ENCODE results near the gene CBX5. TPM values are rescaled to one million over a fixed set of nuclear protein-coding genes. Genes with fewer than 3 reads are reported as not detected.

Gene CBX5
- polyA plus RNA-seq, 4 donors: 2.7 to 40.1 (median 8.3) TPM

DNA sequence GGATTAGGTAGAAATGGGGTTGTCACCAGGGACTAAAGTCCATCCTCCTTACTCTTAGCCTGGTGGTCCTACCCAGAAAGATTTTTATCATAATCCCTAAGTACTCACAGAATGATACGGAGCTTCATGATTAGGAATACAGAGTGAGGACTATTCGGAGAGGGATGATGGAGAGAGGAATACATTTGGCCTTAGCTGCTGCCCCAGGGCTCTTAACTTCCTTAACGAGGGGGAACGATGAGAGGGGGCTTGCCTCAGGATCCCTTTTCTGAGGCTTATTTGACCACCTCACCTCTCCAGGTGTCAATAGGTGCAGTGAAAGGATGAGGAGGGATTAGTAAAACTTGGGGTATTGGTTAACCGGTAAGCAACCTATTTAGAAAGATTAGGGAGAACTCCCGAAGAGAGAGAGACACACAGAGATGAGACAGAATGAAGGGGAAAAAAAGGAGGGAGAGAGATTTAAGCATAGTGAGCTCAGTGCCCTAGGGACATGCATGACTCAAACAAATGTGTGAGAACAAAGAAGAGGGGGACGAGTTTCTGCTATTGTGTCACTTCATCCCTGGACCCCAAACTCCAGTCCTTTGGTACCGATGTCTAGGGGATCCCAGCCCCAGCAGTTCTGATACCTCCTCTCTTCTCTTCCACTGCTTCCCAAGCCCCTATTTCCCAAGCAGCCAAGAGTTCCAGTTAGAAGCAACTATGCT, 19.7 kb upstream of the CBX5 start:
- no peak overlapping the region for H3K4me3 ChIP-seq (ENCODE audit: low read depth in 1 of 3, low read length in 3 of 3)
- H3K36me3 ChIP-seq (ENCODE audit: control insufficient read depth in 3 of 3, insufficient read depth in 2 of 3, low read depth in 1 of 3, low read length in 3 of 3): no peaks in the 10 kb centered on the region
- 64 to 85% (median 65%) methylated on average over 8 of the region's 8 CpGs for WGBS, 3 donors
- DNase-seq (no peak), FAIRE-seq (no peak)
- peaks cover 0 to 30% (median 7%) of the 10 kb centered on the region in 3 donors for H3K4me1 ChIP-seq (ENCODE audit: control insufficient read depth in 3 of 3, insufficient read depth in 2 of 3, low read depth in 1 of 3, low read length in 2 of 3)
- no peak overlapping the region for H3K27ac ChIP-seq (ENCODE audit: low read depth in 1 of 3, low read length in 2 of 3)
- H3K9me3 ChIP-seq (ENCODE audit: control insufficient read depth in 2 of 2, insufficient read depth in 1 of 2, low read depth in 1 of 2, low read length in 1 of 2): no peaks in the 10 kb centered on the region
- peaks cover 0 to 16% (median 12%) of the 10 kb centered on the region in 3 donors for H3K27me3 ChIP-seq (ENCODE audit: control insufficient read depth in 3 of 3, insufficient read depth in 3 of 3, low read length in 3 of 3)

DNA sequence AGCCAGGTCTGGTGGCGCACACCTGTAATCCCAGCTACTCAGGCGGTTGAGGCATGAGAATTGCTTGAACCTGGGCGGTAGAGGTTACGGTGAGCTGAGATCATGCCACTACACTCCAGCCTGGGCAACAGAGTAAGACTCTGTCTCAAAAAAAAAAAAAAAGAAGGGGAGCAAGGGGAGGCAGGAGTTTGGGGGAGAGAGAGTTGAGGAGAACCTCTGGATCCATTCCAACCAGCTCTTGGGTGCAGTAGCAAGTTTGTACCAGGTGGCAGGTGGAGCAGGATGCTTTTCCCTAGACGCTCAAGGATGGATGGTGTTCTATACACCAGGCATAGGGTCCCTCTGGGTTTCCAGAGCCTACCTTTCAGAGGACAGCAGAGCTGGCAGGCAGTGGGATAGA, 19.0 kb upstream of the CBX5 start:
- 88 to 92% (median 90%) methylated on average over 5 of the region's 5 CpGs for WGBS, 3 donors
- peaks cover 0 to 12% (median 12%) of the 10 kb centered on the region in 3 donors for H3K27me3 ChIP-seq (ENCODE audit: control insufficient read depth in 3 of 3, insufficient read depth in 3 of 3, low read length in 3 of 3)
- H3K36me3 ChIP-seq (ENCODE audit: control insufficient read depth in 3 of 3, insufficient read depth in 2 of 3, low read depth in 1 of 3, low read length in 3 of 3): no peaks in the 10 kb centered on the region
- H3K4me3 ChIP-seq (ENCODE audit: low read depth in 1 of 3, low read length in 3 of 3): no peak overlapping the region
- peaks cover 0 to 30% (median under 1%) of the 10 kb centered on the region in 3 donors for H3K4me1 ChIP-seq (ENCODE audit: control insufficient read depth in 3 of 3, insufficient read depth in 2 of 3, low read depth in 1 of 3, low read length in 2 of 3)
- FAIRE-seq (no peak), DNase-seq (no peak)
- H3K27ac ChIP-seq (ENCODE audit: low read depth in 1 of 3, low read length in 2 of 3): no peak overlapping the region
- no peaks in the 10 kb centered on the region for H3K9me3 ChIP-seq (ENCODE audit: control insufficient read depth in 2 of 2, insufficient read depth in 1 of 2, low read depth in 1 of 2, low read length in 1 of 2)

- Histone ChIP-seq H3K27ac (ENCODE audit: low read depth in 1 of 3, low read length in 2 of 3) (no peak overlapping the region), H3K9me3 (ENCODE audit: control insufficient read depth in 2 of 2, insufficient read depth in 1 of 2, low read depth in 1 of 2, low read length in 1 of 2) (no peaks in the 10 kb centered on the region), H3K27me3 (ENCODE audit: control insufficient read depth in 3 of 3, insufficient read depth in 3 of 3, low read length in 3 of 3) (peaks cover 0 to 12% (median 8%) of the 10 kb centered on the region in 3 donors), H3K36me3 (ENCODE audit: control insufficient read depth in 3 of 3, insufficient read depth in 2 of 3, low read depth in 1 of 3, low read length in 3 of 3) (peaks cover 0 to 4% (median 0%) of the 10 kb centered on the region in 3 donors), H3K4me1 (ENCODE audit: control insufficient read depth in 3 of 3, insufficient read depth in 2 of 3, low read depth in 1 of 3, low read length in 2 of 3) (peaks cover 0 to 28% (median 0%) of the 10 kb centered on the region in 3 donors), H3K4me3 (ENCODE audit: low read depth in 1 of 3, low read length in 3 of 3) (no peak overlapping the region)
- FAIRE-seq (no peak), DNase-seq (no peak)
- 79 to 94% (median 81%) methylated on average over 5 of the region's 5 CpGs for WGBS, 3 donors
Observed at GRCh38 chr12:54296393-54297099, 16.6 kb upstream of the CBX5 start.

- no peak for DNase-seq
Observed at GRCh38 chr12:54294953-54295566, 15.1 kb upstream of the CBX5 start.

DNA sequence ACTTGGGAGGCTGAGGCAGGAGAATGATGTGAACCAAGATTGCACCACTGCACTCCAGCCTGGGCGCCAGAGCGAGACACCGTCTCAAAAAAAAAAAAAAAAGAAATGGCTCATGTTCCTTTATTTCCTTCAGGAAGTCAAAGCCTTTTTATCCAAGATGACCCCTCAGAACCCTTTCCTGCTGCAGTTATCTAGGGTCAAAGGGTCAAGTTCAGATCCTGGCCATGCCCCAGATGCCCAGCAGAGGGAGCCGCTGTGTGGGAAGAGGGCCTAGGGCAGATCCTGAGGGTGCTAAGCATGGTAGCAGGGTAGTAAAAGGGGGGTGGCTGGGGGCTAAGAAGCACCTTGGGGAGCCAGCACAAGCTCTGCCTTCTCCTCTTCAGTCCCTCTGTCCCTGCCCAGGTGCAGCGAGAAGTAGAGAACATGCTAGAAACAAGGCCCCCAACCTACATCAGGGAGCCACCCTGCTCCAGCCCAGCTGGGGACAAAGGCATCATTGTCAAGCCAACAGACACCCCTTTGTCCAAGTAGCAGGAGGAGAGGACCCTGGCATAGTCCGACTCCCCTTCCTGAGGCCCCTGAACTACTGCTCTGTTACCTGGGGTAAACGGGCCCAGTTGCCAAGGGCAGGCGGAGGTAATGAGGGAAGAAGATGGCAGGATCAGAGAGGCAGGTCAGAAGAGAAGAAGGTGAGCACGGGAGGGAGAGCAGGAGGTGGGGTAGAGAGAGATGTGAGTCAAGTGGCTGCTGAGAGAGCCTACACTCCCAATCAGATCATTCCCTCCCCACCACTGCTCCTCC, 14.4 kb upstream of the CBX5 start:
- no peak overlapping the region for H3K4me3 ChIP-seq (ENCODE audit: low read depth in 1 of 3, low read length in 3 of 3)

More at GRCh38 chr12:54294953-54295566, 15.1 kb upstream of the CBX5 start:
- peaks cover 0 to 21% (median 0%) of the 10 kb centered on the region in 3 donors for H3K4me1 ChIP-seq (ENCODE audit: control insufficient read depth in 3 of 3, insufficient read depth in 2 of 3, low read depth in 1 of 3, low read length in 2 of 3)
- peak overlapping the region in 1 of 3 donors; percentile 19 for H3K27ac ChIP-seq (ENCODE audit: low read depth in 1 of 3, low read length in 2 of 3)
- H3K27me3 ChIP-seq (ENCODE audit: control insufficient read depth in 3 of 3, insufficient read depth in 3 of 3, low read length in 3 of 3): peaks cover 0 to 6% (median 3%) of the 10 kb centered on the region in 3 donors
- H3K4me3 ChIP-seq (ENCODE audit: low read depth in 1 of 3, low read length in 3 of 3): no peak overlapping the region
- WGBS, 3 donors: 82 to 89% (median 87%) methylated on average over 7 to 9 of the region's 9 CpGs
- no peak for FAIRE-seq
- H3K9me3 ChIP-seq (ENCODE audit: control insufficient read depth in 2 of 2, insufficient read depth in 1 of 2, low read depth in 1 of 2, low read length in 1 of 2): no peaks in the 10 kb centered on the region
- H3K36me3 ChIP-seq (ENCODE audit: control insufficient read depth in 3 of 3, insufficient read depth in 2 of 3, low read depth in 1 of 3, low read length in 3 of 3): peaks cover 0 to 4% (median 0%) of the 10 kb centered on the region in 3 donors

GRCh38 chr12:54292931-54293241, 13.0 kb upstream of the CBX5 start:
- FAIRE-seq (no peak), DNase-seq (no peak)
- H3K27me3 ChIP-seq (ENCODE audit: control insufficient read depth in 3 of 3, insufficient read depth in 3 of 3, low read length in 3 of 3): no peaks in the 10 kb centered on the region
- H3K27ac ChIP-seq (ENCODE audit: low read depth in 1 of 3, low read length in 2 of 3): no peak overlapping the region
- 95 to 99% (median 98%) methylated on average over 7 of the region's 7 CpGs for WGBS, 3 donors
- H3K4me3 ChIP-seq (ENCODE audit: low read depth in 1 of 3, low read length in 3 of 3): no peak overlapping the region
- peaks cover 0 to 28% (median 0%) of the 10 kb centered on the region in 3 donors for H3K4me1 ChIP-seq (ENCODE audit: control insufficient read depth in 3 of 3, insufficient read depth in 2 of 3, low read depth in 1 of 3, low read length in 2 of 3)
- no peaks in the 10 kb centered on the region for H3K9me3 ChIP-seq (ENCODE audit: control insufficient read depth in 2 of 2, insufficient read depth in 1 of 2, low read depth in 1 of 2, low read length in 1 of 2)
- peaks cover 0 to 16% (median 0%) of the 10 kb centered on the region in 3 donors for H3K36me3 ChIP-seq (ENCODE audit: control insufficient read depth in 3 of 3, insufficient read depth in 2 of 3, low read depth in 1 of 3, low read length in 3 of 3)

More for the DNA sequence above, 14.4 kb upstream of the CBX5 start:
- H3K4me1 ChIP-seq (ENCODE audit: control insufficient read depth in 3 of 3, insufficient read depth in 2 of 3, low read depth in 1 of 3, low read length in 2 of 3): peaks cover 0 to 21% (median 0%) of the 10 kb centered on the region in 3 donors
- no peaks in the 10 kb centered on the region for H3K9me3 ChIP-seq (ENCODE audit: control insufficient read depth in 2 of 2, insufficient read depth in 1 of 2, low read depth in 1 of 2, low read length in 1 of 2)
- no peak overlapping the region for H3K27ac ChIP-seq (ENCODE audit: low read depth in 1 of 3, low read length in 2 of 3)
- peaks cover 0 to 4% (median 0%) of the 10 kb centered on the region in 3 donors for H3K27me3 ChIP-seq (ENCODE audit: control insufficient read depth in 3 of 3, insufficient read depth in 3 of 3, low read length in 3 of 3)
- H3K36me3 ChIP-seq (ENCODE audit: control insufficient read depth in 3 of 3, insufficient read depth in 2 of 3, low read depth in 1 of 3, low read length in 3 of 3): peaks cover 0 to 6% (median 0%) of the 10 kb centered on the region in 3 donors
- FAIRE-seq (no peak), DNase-seq (peak; percentile 77 to 80)
- 35 to 57% (median 39%) methylated on average over 9 of the region's 9 CpGs for WGBS, 3 donors

- no peaks in the 10 kb centered on the region for H3K27me3 ChIP-seq (ENCODE audit: control insufficient read depth in 3 of 3, insufficient read depth in 3 of 3, low read length in 3 of 3)
- H3K4me1 ChIP-seq (ENCODE audit: control insufficient read depth in 3 of 3, insufficient read depth in 2 of 3, low read depth in 1 of 3, low read length in 2 of 3): peaks cover 0 to 32% (median 0%) of the 10 kb centered on the region in 3 donors
- H3K9me3 ChIP-seq (ENCODE audit: control insufficient read depth in 2 of 2, insufficient read depth in 1 of 2, low read depth in 1 of 2, low read length in 1 of 2): no peaks in the 10 kb centered on the region
- WGBS, 3 donors: 93 to 94% (median 94%) methylated on average over 30 of the region's 30 CpGs
- no peak overlapping the region for H3K4me3 ChIP-seq (ENCODE audit: low read depth in 1 of 3, low read length in 3 of 3)
- peaks cover 0 to 21% (median 0%) of the 10 kb centered on the region in 3 donors for H3K36me3 ChIP-seq (ENCODE audit: control insufficient read depth in 3 of 3, insufficient read depth in 2 of 3, low read depth in 1 of 3, low read length in 3 of 3)
- no peak for DNase-seq
- FAIRE-seq: no peak
- no peak overlapping the region for H3K27ac ChIP-seq (ENCODE audit: low read depth in 1 of 3, low read length in 2 of 3)
Observed at GRCh38 chr12:54292083-54292930, 12.4 kb upstream of the CBX5 start.

Measured in small intestine (tissue), 7 donors.